Panc1 (cell line): ENCODE results near the gene FBXW11. TPM values are rescaled to one million over a fixed set of nuclear protein-coding genes. Genes with fewer than 3 reads are reported as not detected.

Source experiments
- ATAC-seq: fragments of 200-7000 bp; cut with Tn5 transposase; 2 replicates; pipeline ENCODE4 v1.9.1; 2020; ENCODE audit warnings: mild to moderate bottlenecking, moderate library complexity
- BruUV-seq: library from RNA; stranded (reverse); fragments of 400-500 nt; replicated peaks from 2 replicates; lab custom pipeline; 2021; lab: Mats Ljungman, UMichigan
- CTCF ChIA-PET: fragments of 300-600 bp; sonication (Branson Sonifier 250); formaldehyde crosslinking; loops from one replicate; lab custom pipeline; 2022; ENCODE audit warnings: antibody characterized with exemption; lab: Charles Lee
- POLR2A ChIA-PET: fragments of 300-600 bp; sonication (Branson Sonifier 250); formaldehyde crosslinking; loops from one replicate; lab custom pipeline; 2022; ENCODE audit warnings: antibody characterized with exemption; lab: Charles Lee
- DNase-seq: peaks from one replicate; pipeline ENCODE4 v3.0.0-alpha.2; 2010; ENCODE audit warnings: low read depth, low spot score
- H3K27ac ChIP-seq: 2 replicates; pipeline ENCODE4 v1.5.1; 2011; ENCODE audit warnings: mild to moderate bottlenecking, low read length, inconsistent platforms
- H3K27me3 ChIP-seq: fragments of 200-500 bp; sonication (Bioruptor generic); 2 replicates; pipeline ENCODE4 v1.6.0; 2014; ENCODE audit warnings: low read length, inconsistent platforms; ENCODE audit not compliant: control insufficient read depth, insufficient read depth
- H3K36me3 ChIP-seq: fragments of 200-500 bp; sonication (Bioruptor generic); 2 replicates; pipeline ENCODE4 v1.5.1; 2014; ENCODE audit warnings: inconsistent platforms, mild to moderate bottlenecking, low read length, moderate library complexity; ENCODE audit not compliant: control insufficient read depth, insufficient read depth
- H3K4me1 ChIP-seq: 2 replicates; pipeline ENCODE4 v1.5.1; 2011; ENCODE audit warnings: inconsistent platforms, mild to moderate bottlenecking, low read length, moderate library complexity; ENCODE audit not compliant: control insufficient read depth, insufficient read depth
- H3K4me3 ChIP-seq, 2 experiments: 2 replicates each; pipeline ENCODE4 v1.5.1; 2011 to 2012; ENCODE audit warnings: low read depth in 2 of 2, low read length in 2 of 2, mild to moderate bottlenecking in 2 of 2, inconsistent platforms in 1 of 2, moderate library complexity in 1 of 2
- H3K9me3 ChIP-seq: fragments of 200-500 bp; sonication (Bioruptor generic); 2 replicates; pipeline ENCODE4 v1.5.1; 2014; ENCODE audit warnings: low read depth, mild to moderate bottlenecking, inconsistent platforms, low read length, moderate library complexity; ENCODE audit not compliant: control insufficient read depth, insufficient read depth
- POLR2AphosphoS5 ChIP-seq: IDR thresholded peaks from 2 replicates; pipeline ENCODE4 v1.6.1; 2012; ENCODE audit warnings: mild to moderate bottlenecking, low read depth, low read length, moderate library complexity
- SIN3A ChIP-seq: IDR thresholded peaks from 2 replicates; pipeline ENCODE4 v1.6.1; 2012; ENCODE audit warnings: low read depth, mild to moderate bottlenecking, low read length, moderate library complexity, borderline replicate concordance; ENCODE audit not compliant: insufficient read depth
- TCF7L2 ChIP-seq: IDR thresholded peaks from 2 replicates; pipeline ENCODE4 v1.6.1; 2011; ENCODE audit warnings: mild to moderate bottlenecking, low read depth, low read length, inconsistent platforms
- in situ Hi-C: cut with HindIII; loops from 2 replicates; pipeline ENCODE4 v1.10.0; 2016; ENCODE audit warnings: low sequenced_read_pairs, low pct_unique_long_range_greater_than_20kb
- intact Hi-C: fragments of 100-400 bp; cut with micrococcal nuclease; formaldehyde crosslinking; loops from one replicate; pipeline ENCODE4 v1.10.0; 2022; ENCODE audit not compliant: unreplicated experiment
- total RNA-seq: library from RNA; stranded (reverse); gene quantifications from one replicate; pipeline ENCODE4 v1.2.1, GENCODE V29; 2021; ENCODE audit not compliant: unreplicated experiment
- TF ChIP-seq, protein P1 (sequence below): fragments of 450-650 bp; IDR thresholded peaks from 2 replicates; pipeline ENCODE4 v1.5.1; 2017; ENCODE audit warnings: mild to moderate bottlenecking
- TF ChIP-seq, protein P2 (sequence below), 2 experiments: IDR thresholded peaks; 2 replicates each; pipeline ENCODE4 v1.6.1; 2011 to 2012; ENCODE audit warnings: low read depth in 2 of 2, control low read depth in 1 of 2, low read length in 1 of 2, mild to moderate bottlenecking in 1 of 2, moderate library complexity in 1 of 2; ENCODE audit not compliant: insufficient read depth in 1 of 2

FBXW11 gene
- total RNA-seq, 1 experiment from 2014 or later: 111 TPM

DNA sequence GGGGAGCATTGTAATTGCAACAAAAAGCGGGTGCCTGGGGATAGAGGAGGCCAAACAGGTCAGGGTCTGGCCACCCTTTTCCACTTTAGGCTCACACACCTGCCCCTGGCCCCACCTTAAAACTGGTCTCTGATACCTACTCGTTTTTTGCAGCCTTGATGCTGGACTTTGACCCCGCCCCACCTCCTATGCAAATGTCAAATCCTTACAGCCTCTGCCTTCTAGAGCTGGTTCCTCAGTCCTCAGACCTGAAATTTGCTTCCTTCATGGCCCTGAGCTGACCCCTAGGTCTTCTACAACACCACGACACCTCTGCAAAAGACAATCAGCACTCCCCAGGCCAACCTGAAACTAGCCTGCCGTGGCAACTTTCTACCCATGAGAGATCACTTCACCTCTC is 183.2 kb downstream of the FBXW11 start:
- H3K27ac ChIP-seq: no peak overlapping the region
- BruUV-seq: no TSS peak
- ChIA-PET CTCF (interaction anchor here (0.6 kb wide), 1 partner anchor 214 kb away, joined by 3 read pairs; no protein-coding TSS in a partner anchor), POLR2A (no interaction called here)
- no peaks in the 10 kb centered on the region for H3K36me3 ChIP-seq
- ATAC-seq (no peak), DNase-seq (no peak)
- intact Hi-C loops: no loop called here
- peaks cover 2% of the 10 kb centered on the region for H3K27me3 ChIP-seq
- H3K4me3 ChIP-seq: no peak overlapping the region
- H3K4me1 ChIP-seq: no peaks in the 10 kb centered on the region
- TF ChIP-seq POLR2AphosphoS5: no peak
- no peak for TF ChIP-seq TCF7L2
- TF ChIP-seq, protein P1, sequence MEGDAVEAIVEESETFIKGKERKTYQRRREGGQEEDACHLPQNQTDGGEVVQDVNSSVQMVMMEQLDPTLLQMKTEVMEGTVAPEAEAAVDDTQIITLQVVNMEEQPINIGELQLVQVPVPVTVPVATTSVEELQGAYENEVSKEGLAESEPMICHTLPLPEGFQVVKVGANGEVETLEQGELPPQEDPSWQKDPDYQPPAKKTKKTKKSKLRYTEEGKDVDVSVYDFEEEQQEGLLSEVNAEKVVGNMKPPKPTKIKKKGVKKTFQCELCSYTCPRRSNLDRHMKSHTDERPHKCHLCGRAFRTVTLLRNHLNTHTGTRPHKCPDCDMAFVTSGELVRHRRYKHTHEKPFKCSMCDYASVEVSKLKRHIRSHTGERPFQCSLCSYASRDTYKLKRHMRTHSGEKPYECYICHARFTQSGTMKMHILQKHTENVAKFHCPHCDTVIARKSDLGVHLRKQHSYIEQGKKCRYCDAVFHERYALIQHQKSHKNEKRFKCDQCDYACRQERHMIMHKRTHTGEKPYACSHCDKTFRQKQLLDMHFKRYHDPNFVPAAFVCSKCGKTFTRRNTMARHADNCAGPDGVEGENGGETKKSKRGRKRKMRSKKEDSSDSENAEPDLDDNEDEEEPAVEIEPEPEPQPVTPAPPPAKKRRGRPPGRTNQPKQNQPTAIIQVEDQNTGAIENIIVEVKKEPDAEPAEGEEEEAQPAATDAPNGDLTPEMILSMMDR: no peak
- no peak for TF ChIP-seq SIN3A
- TF ChIP-seq, protein P2, sequence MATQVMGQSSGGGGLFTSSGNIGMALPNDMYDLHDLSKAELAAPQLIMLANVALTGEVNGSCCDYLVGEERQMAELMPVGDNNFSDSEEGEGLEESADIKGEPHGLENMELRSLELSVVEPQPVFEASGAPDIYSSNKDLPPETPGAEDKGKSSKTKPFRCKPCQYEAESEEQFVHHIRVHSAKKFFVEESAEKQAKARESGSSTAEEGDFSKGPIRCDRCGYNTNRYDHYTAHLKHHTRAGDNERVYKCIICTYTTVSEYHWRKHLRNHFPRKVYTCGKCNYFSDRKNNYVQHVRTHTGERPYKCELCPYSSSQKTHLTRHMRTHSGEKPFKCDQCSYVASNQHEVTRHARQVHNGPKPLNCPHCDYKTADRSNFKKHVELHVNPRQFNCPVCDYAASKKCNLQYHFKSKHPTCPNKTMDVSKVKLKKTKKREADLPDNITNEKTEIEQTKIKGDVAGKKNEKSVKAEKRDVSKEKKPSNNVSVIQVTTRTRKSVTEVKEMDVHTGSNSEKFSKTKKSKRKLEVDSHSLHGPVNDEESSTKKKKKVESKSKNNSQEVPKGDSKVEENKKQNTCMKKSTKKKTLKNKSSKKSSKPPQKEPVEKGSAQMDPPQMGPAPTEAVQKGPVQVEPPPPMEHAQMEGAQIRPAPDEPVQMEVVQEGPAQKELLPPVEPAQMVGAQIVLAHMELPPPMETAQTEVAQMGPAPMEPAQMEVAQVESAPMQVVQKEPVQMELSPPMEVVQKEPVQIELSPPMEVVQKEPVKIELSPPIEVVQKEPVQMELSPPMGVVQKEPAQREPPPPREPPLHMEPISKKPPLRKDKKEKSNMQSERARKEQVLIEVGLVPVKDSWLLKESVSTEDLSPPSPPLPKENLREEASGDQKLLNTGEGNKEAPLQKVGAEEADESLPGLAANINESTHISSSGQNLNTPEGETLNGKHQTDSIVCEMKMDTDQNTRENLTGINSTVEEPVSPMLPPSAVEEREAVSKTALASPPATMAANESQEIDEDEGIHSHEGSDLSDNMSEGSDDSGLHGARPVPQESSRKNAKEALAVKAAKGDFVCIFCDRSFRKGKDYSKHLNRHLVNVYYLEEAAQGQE (IDR thresholded peaks at IDR 0.05; ENCODE audit: insufficient read depth in 1 of 2, low read depth in 2 of 2, low read length in 1 of 2): no peak
- H3K9me3 ChIP-seq: no peaks in the 10 kb centered on the region
- in situ Hi-C loops: no loop called here

DNA sequence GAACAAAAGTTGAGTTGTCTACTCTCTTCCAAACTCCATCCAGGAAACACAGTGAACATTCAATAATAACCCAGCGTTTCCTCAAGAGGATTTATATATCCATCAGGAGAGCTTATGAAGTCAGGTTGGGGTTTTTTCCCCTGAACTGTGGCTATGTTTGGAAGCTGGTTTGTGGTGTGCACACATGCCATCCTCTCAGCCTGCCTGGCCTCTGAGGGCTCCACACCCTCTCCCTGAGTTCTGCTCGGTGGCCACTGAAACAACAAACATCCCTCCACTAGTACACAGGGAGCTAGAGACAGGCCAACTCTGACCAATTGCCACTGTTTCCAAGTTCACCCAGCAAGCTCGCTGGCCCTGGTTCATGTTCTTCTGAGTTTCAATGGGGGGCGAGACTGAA is 185.2 kb downstream of the FBXW11 start:
- Histone ChIP-seq H3K36me3 (no peaks in the 10 kb centered on the region), H3K9me3 (no peaks in the 10 kb centered on the region), H3K4me3 (no peak overlapping the region), H3K4me1 (no peaks in the 10 kb centered on the region), H3K27ac (no peak overlapping the region), H3K27me3 (peaks cover 2% of the 10 kb centered on the region)
- no peak for TF ChIP-seq TCF7L2
- BruUV-seq: no TSS peak
- DNase-seq (no peak), ATAC-seq (no peak)
- ChIA-PET CTCF (no interaction called here), POLR2A (no interaction called here)
- in situ Hi-C loops (no loop called here), intact Hi-C loops (no loop called here)

DNA sequence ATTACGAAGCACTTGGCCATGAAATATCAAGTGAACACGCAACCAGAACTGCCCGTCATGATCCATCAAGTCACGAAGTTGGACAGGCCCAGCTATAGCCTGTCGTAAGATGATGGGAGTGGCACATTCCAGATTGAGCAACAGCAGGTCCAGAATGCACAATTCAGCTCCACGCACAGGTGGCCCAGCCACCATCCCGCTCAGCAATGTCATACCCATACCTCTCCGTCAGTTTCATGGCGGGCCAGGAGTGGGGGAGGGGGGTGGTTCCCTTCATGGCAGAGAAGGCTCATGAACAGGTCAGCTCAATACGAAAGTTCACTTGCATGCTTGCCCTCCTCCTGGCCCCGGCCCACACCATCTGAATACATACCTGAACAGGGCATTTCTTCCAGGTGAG is 185.9 kb downstream of the FBXW11 start:
- Histone ChIP-seq H3K27me3 (peaks cover 2% of the 10 kb centered on the region), H3K27ac (no peak overlapping the region), H3K9me3 (no peaks in the 10 kb centered on the region), H3K36me3 (no peaks in the 10 kb centered on the region), H3K4me3 (no peak overlapping the region), H3K4me1 (no peaks in the 10 kb centered on the region)
- no peak for DNase-seq
- in situ Hi-C loops (no loop called here), intact Hi-C loops (no loop called here)
- BruUV-seq: no TSS peak
- ChIA-PET POLR2A (no interaction called here), CTCF (no interaction called here)
- TF ChIP-seq SIN3A: no peak
- no peak for TF ChIP-seq TCF7L2
- TF ChIP-seq POLR2AphosphoS5: no peak
- TF ChIP-seq, protein P1: no peak
- TF ChIP-seq, protein P2 (IDR thresholded peaks at IDR 0.05; ENCODE audit: insufficient read depth in 1 of 2, low read depth in 2 of 2, low read length in 1 of 2): no peak
- ATAC-seq: no peak
